Progenitor cell of endocrine pancreas (in vitro differentiated cells): Measurements from ENCODE around the gene MCRIP2. TPM values are rescaled to one million over a fixed set of nuclear protein-coding genes. Genes with fewer than 3 reads are reported as not detected.

Experiments used
- DNase-seq: peaks from one replicate; pipeline ENCODE4 v3.0.0; 2021; ENCODE audit warnings: low spot score; ENCODE audit not compliant: unreplicated experiment
- H3K27ac Mint-ChIP-seq: 2 replicates; pipeline ENCODE4 v1.8.0; 2021; ENCODE audit warnings: mild to moderate bottlenecking, moderate library complexity, mixed read lengths
- H3K27me3 Mint-ChIP-seq: 2 replicates; pipeline ENCODE4 v1.8.0; 2021; ENCODE audit warnings: mixed read lengths
- H3K36me3 Mint-ChIP-seq: 2 replicates; pipeline ENCODE4 v1.8.0; 2022; ENCODE audit warnings: mixed read lengths; ENCODE audit not compliant: insufficient read depth
- H3K4me1 Mint-ChIP-seq: 2 replicates; pipeline ENCODE4 v1.8.0; 2021; ENCODE audit warnings: low read depth, mixed read lengths
- H3K4me3 Mint-ChIP-seq: 2 replicates; pipeline ENCODE4 v1.8.0; 2021; ENCODE audit warnings: low read depth, mild to moderate bottlenecking, moderate library complexity, mixed read lengths
- H3K9me3 Mint-ChIP-seq: 2 replicates; pipeline ENCODE4 v1.8.0; 2021; ENCODE audit warnings: low read depth, mixed read lengths
- CTCF ChIP-seq: fragments of 200-600 bp; sonication (generic); IDR thresholded peaks from one replicate; pipeline ENCODE4 v1.5.0; 2021; ENCODE audit warnings: antibody characterized with exemption, mild to moderate bottlenecking; ENCODE audit not compliant: unreplicated experiment
- total RNA-seq: library from RNA; stranded (reverse); gene quantifications from 2 replicates; pipeline ENCODE4 v1.2.1, GENCODE V29; 2021

MCRIP2 gene
- total RNA-seq, 1 donor from 2014 or later: 31.4 TPM

- Mint-ChIP-seq H3K36me3 (peaks cover 6% of the 10 kb centered on the region), H3K9me3 (no peaks in the 10 kb centered on the region), H3K4me3 (no peak overlapping the region), H3K4me1 (peaks cover 9% of the 10 kb centered on the region), H3K27me3 (no peaks in the 10 kb centered on the region), H3K27ac (peak overlapping the region; percentile 52)
- TF ChIP-seq CTCF: no peak
- no peak for DNase-seq
Measured at GRCh38 chr16:624526-625070, 17.0 kb upstream of the MCRIP2 start.

- Mint-ChIP-seq H3K9me3 (no peaks in the 10 kb centered on the region), H3K27me3 (no peaks in the 10 kb centered on the region), H3K4me1 (peaks cover 11% of the 10 kb centered on the region), H3K36me3 (peaks cover 6% of the 10 kb centered on the region), H3K4me3 (no peak overlapping the region), H3K27ac (no peak overlapping the region)
- TF ChIP-seq CTCF: no peak
- no peak for DNase-seq
Measured at GRCh38 chr16:625117-625976, 16.3 kb upstream of the MCRIP2 start.

GRCh38 chr16:625977-626765 is 15.5 kb upstream of the MCRIP2 start:
- no peak for TF ChIP-seq CTCF
- Mint-ChIP-seq H3K4me3 (no peak overlapping the region), H3K4me1 (peaks cover 11% of the 10 kb centered on the region), H3K27ac (peak overlapping the region; percentile 56), H3K36me3 (peaks cover 6% of the 10 kb centered on the region), H3K27me3 (no peaks in the 10 kb centered on the region), H3K9me3 (no peaks in the 10 kb centered on the region)
- DNase-seq: no peak

GRCh38 chr16:626787-627453 is 14.7 kb upstream of the MCRIP2 start:
- Mint-ChIP-seq H3K27me3 (no peaks in the 10 kb centered on the region), H3K27ac (peak overlapping the region; percentile 56), H3K4me3 (no peak overlapping the region), H3K36me3 (peaks cover 6% of the 10 kb centered on the region), H3K4me1 (peaks cover 11% of the 10 kb centered on the region), H3K9me3 (no peaks in the 10 kb centered on the region)
- TF ChIP-seq CTCF: no peak
- no peak for DNase-seq
